KG1 (cell line): Measurements from ENCODE around the gene RBM4.

ENCODE experiments used
- DNase-seq: peaks from one replicate; lab custom pipeline; 2025; lab: John Stamatoyannopoulos, UW

Gene RBM4

DNA sequence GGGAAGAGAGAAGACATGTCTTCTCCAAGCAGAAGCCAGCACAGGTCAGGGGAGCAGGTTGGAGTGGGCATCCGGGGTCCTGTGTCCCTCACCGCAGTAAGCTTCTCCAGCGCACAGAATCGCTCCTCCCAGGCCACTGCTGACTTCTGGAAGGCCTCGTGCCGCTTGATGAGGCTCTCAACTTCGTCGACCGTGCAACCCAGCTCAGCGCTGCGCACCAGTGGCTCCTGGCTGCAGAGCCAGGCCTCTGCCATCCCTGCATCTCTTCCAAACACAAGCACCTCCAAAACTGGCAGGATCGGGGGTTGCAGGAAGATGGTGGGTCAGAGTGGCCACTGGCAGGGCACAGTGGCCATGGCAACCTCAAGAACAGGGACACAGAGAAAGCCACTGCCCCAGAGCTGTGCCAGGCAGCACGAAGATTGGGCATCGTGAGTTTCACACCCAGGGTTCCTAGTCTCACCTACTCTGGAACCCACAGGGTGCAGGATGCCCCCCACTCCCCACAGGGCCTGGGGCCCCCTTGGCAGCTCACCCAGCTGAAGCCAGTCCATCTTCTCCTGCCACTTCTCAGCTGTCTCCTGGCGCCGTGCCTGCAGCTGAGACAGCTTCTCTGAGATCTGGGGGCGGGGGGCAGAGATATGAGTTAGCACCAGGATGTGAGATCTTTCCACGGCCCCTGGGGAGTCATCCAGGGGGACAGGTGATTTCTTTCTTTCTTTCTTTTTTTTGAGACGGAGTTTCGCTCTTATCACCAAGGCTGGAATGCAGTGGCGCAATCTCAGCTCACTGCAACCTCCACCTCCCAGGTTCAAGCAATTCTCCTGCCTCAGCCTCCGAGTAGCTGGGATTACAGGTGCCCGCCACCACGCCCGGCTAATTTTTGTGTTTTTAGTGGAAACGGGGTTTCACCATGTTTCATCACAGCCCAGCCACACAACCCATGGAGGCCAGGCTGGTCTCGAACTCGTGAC, 50.3 kb downstream of the RBM4 start:
- DNase-seq, result no peak

- DNase-seq, result no peak
Observed at GRCh38 chr11:66689661-66690590, 51.4 kb downstream of the RBM4 start.

DNA sequence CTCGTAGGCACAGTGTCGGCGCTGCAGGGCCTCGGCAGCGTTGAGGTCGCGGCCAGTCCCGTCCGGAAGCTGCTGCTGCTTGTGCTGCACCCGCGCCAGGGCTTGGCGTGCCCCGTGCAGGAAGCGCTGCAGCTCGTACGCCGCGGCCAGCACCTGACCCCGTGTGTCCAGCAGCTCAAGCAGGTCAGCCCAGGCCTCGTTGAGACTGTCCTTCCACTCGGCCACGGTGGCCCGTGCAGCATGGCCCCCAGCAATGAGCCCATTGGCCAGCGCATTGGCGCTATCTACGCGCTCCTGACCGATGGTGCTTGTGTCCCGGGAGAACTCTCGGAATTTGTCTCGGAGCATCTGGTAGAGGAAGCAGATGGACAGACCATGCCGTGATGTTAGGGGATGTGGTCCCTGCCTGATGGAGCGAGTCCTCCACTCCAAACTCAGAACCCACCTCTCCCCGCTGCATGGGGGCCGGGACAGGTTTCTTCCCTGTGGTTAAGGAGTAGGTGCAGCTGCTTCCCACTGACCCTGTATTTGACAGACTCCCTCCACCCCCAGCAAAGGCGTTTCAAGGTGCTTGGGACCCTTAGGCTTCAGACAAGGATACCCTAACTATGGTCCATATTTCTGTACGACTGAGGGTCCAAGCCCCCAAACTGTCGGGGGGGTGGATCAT, 52.9 kb downstream of the RBM4 start:
- no peak for DNase-seq

DNA sequence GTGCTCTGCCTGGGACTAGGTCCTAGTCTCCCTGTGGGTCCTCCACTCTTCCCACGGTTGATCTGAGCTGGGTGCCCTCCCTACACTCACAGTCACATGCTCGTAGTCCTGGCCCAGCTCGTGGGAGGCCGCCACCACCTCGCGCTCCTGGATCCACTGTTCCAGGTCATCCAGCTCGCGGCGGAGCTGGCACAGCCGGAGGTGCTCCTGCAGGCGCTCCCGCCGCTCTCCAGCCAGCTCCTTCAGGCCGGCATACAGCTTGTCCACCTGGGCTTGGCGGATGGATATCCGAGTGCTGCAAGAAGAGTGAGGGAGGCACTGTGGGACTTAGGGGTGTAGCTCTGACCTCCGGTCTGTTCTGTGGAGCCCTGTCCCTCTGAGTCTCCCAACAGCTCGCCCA, 53.9 kb downstream of the RBM4 start:
- no peak for DNase-seq

DNA sequence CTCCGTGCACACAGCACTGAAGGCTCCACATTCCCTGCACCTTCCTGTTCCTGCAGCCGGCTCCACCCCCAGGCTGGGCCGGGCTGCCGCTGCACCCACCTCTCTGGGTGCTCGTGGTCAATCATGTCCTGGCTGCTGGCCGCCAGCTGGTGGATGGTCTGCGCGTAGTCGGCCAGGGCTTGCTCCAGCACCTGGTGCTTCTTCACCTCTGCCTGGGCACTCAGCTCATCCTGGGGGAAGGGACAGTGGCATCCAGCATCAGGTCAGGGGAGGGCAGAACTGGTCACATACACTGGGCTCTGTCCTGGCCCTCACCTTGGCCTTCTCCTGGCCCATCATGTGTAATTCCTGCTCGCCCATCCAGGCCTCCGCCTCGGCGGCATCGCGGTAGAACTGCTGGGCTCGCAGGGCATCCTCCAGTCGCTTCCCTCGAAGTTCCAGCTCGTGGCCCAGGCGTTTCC, 54.4 kb downstream of the RBM4 start:
- no peak for DNase-seq

- no peak for DNase-seq
Observed at GRCh38 chr11:66693356-66694055, 55.0 kb downstream of the RBM4 start.

GRCh38 chr11:66694056-66694410, 55.5 kb downstream of the RBM4 start:
- no peak for DNase-seq

GRCh38 chr11:66694732-66695207, 56.3 kb downstream of the RBM4 start:
- peak; percentile 84 for DNase-seq
